OCI-LY7 (cell line): ENCODE data around the gene PRKN. TPM values are rescaled to one million over a fixed set of nuclear protein-coding genes. Genes with fewer than 3 reads are reported as not detected.

ENCODE experiments used
- BruUV-seq: library from RNA; stranded (reverse); fragments of 400-500 nt; replicated peaks from 2 replicates; lab custom pipeline; 2021; lab: Mats Ljungman, UMichigan
- CTCF ChIA-PET: fragments of 300-600 bp; sonication (Branson Sonifier 250); formaldehyde crosslinking; loops from one replicate; lab custom pipeline; 2022; ENCODE audit warnings: antibody characterized with exemption; ENCODE audit not compliant: unreplicated experiment; lab: Charles Lee
- POLR2A ChIA-PET: fragments of 300-600 bp; sonication (Branson Sonifier 250); formaldehyde crosslinking; loops from one replicate; lab custom pipeline; 2022; ENCODE audit warnings: antibody characterized with exemption; lab: Charles Lee
- DNase-seq: peaks from one replicate; pipeline ENCODE4 v3.0.0-alpha.2; 2015; ENCODE audit warnings: low spot score
- H2AFZ ChIP-seq: fragments of 200-600 bp; sonication (generic), shearing (Covaris generic); 2 replicates; pipeline ENCODE4 v1.6.1; 2014; ENCODE audit warnings: mild to moderate bottlenecking, antibody characterized with exemption, low read length, moderate library complexity
- H3K27ac ChIP-seq: fragments of 200-600 bp; sonication (generic); 2 replicates; pipeline ENCODE4 v1.5.1; 2014; ENCODE audit warnings: mixed run types, low read depth, mild to moderate bottlenecking, moderate library complexity, low read length, inconsistent platforms; ENCODE audit not compliant: poor library complexity, severe bottlenecking
- H3K36me3 ChIP-seq: fragments of 200-600 bp; sonication (generic); 2 replicates; pipeline ENCODE4 v1.6.1; 2014; ENCODE audit warnings: mild to moderate bottlenecking, antibody characterized with exemption, low read length, moderate library complexity, mixed read lengths; ENCODE audit not compliant: insufficient read depth
- H3K4me1 ChIP-seq: fragments of 200-600 bp; sonication (generic); 2 replicates; pipeline ENCODE4 v1.5.1; 2014; ENCODE audit warnings: mild to moderate bottlenecking, low read length; ENCODE audit not compliant: insufficient read depth, poor library complexity, severe bottlenecking
- H3K4me2 ChIP-seq: fragments of 200-600 bp; sonication (generic); 2 replicates; pipeline ENCODE4 v1.6.1; 2014; ENCODE audit warnings: mild to moderate bottlenecking, low read length
- H3K4me3 ChIP-seq: fragments of 200-600 bp; sonication (generic); 2 replicates; pipeline ENCODE4 v1.5.1; 2014; ENCODE audit warnings: mild to moderate bottlenecking, low read depth, low read length; ENCODE audit not compliant: poor library complexity, severe bottlenecking
- H3K79me2 ChIP-seq: fragments of 200-600 bp; sonication (generic); 2 replicates; pipeline ENCODE4 v1.6.1; 2016; ENCODE audit warnings: low read depth, mild to moderate bottlenecking, low read length, moderate library complexity, mixed read lengths; ENCODE audit not compliant: insufficient read depth
- H3K9me2 ChIP-seq: fragments of 200-600 bp; sonication (generic); 2 replicates; pipeline ENCODE4 v1.6.1; 2016; ENCODE audit warnings: mild to moderate bottlenecking, low read length, mixed read lengths; ENCODE audit not compliant: insufficient read depth
- H3K9me3 ChIP-seq: fragments of 200-600 bp; sonication (generic); 2 replicates; pipeline ENCODE4 v1.6.1; 2014; ENCODE audit warnings: mild to moderate bottlenecking, mixed run types, low read length, mixed read lengths
- H4K20me1 ChIP-seq: fragments of 200-600 bp; sonication (generic); 2 replicates; pipeline ENCODE4 v1.6.1; 2014; ENCODE audit warnings: mild to moderate bottlenecking, antibody characterized with exemption, low read length, moderate library complexity, mixed read lengths; ENCODE audit not compliant: insufficient read depth
- CTCF ChIP-seq: fragments of 200-600 bp; sonication (generic); conservative IDR thresholded peaks from 2 replicates; pipeline ENCODE4 v1.5.1; 2014; ENCODE audit warnings: mild to moderate bottlenecking, antibody characterized with exemption, low read length, moderate library complexity, mixed read lengths
- EZH2phosphoT487 ChIP-seq: fragments of 200-600 bp; sonication (generic); IDR thresholded peaks from 2 replicates; pipeline ENCODE4 v1.6.1; 2018; ENCODE audit warnings: low read depth, borderline replicate concordance, mild to moderate bottlenecking, mixed run types, antibody characterized with exemption, low read length, moderate library complexity, mixed read lengths
- intact Hi-C: fragments of 100-400 bp; cut with micrococcal nuclease; formaldehyde crosslinking; loops from one replicate; pipeline ENCODE4 v1.10.0; 2022; ENCODE audit not compliant: unreplicated experiment
- total RNA-seq, 2 experiments: library from RNA; depleted of rRNA in 1 of 2; stranded (reverse); fragments of >200 nt in 1 of 2; shearing (Covaris generic) in 1 of 2; gene quantifications; 2 replicates each; pipeline ENCODE4 v1.2.3, GENCODE V29; 2014 to 2022

Gene PRKN
- total RNA-seq, 2 experiments from 2014 or later: 1.3 to 2.0 TPM

- no peaks in the 10 kb centered on the region for H3K9me2 ChIP-seq
- H2AFZ ChIP-seq: no peak overlapping the region
- ChIA-PET CTCF (no interaction called here), POLR2A (no interaction called here)
- BruUV-seq: no TSS peak
- H3K4me2 ChIP-seq: no peak overlapping the region
- no peaks in the 10 kb centered on the region for H3K9me3 ChIP-seq
- no peak overlapping the region for H3K4me3 ChIP-seq
- no peaks in the 10 kb centered on the region for H3K79me2 ChIP-seq
- no peak for DNase-seq
- no peaks in the 10 kb centered on the region for H3K36me3 ChIP-seq
- no peaks in the 10 kb centered on the region for H3K4me1 ChIP-seq
- intact Hi-C loops: no loop called here
- no peak for TF ChIP-seq CTCF
- no peak for TF ChIP-seq EZH2phosphoT487
- H3K27ac ChIP-seq: no peak overlapping the region
- H4K20me1 ChIP-seq: no peaks in the 10 kb centered on the region
These were observed 1180.9 kb downstream of the PRKN start for GRCh38 chr6:161546632-161547031.

GRCh38 chr6:161545741-161546140, 1181.8 kb downstream of the PRKN start:
- Histone ChIP-seq H4K20me1 (no peaks in the 10 kb centered on the region), H3K9me2 (no peaks in the 10 kb centered on the region), H3K27ac (no peak overlapping the region), H3K4me1 (no peaks in the 10 kb centered on the region), H3K36me3 (no peaks in the 10 kb centered on the region), H3K9me3 (no peaks in the 10 kb centered on the region), H3K4me2 (no peak overlapping the region), H3K4me3 (no peak overlapping the region), H3K79me2 (no peaks in the 10 kb centered on the region), H2AFZ (no peak overlapping the region)
- no TSS peak for BruUV-seq
- intact Hi-C loops: no loop called here
- DNase-seq: no peak
- ChIA-PET CTCF (no interaction called here), POLR2A (no interaction called here)
- no peak for TF ChIP-seq EZH2phosphoT487
- TF ChIP-seq CTCF: no peak

- Histone ChIP-seq H4K20me1 (no peaks in the 10 kb centered on the region), H3K36me3 (no peaks in the 10 kb centered on the region), H3K27ac (no peak overlapping the region), H2AFZ (no peak overlapping the region), H3K9me3 (no peaks in the 10 kb centered on the region), H3K9me2 (no peaks in the 10 kb centered on the region), H3K4me1 (no peaks in the 10 kb centered on the region), H3K4me3 (no peak overlapping the region), H3K79me2 (no peaks in the 10 kb centered on the region), H3K4me2 (no peak overlapping the region)
- DNase-seq: no peak
- intact Hi-C loops: no loop called here
- TF ChIP-seq EZH2phosphoT487: no peak
- no peak for TF ChIP-seq CTCF
- POLR2A ChIA-PET: no interaction called here
- CTCF ChIA-PET: interaction anchor here (0.6 kb wide), 1 partner anchor 196 kb away, joined by 3 read pairs; no protein-coding TSS in a partner anchor
- BruUV-seq: no TSS peak
These were observed 1182.6 kb downstream of the PRKN start for GRCh38 chr6:161544801-161545480.
